ENCODE data around the gene ERCC6.

ERCC6 gene

GRCh38 chr10:49543604-49544003, 4.7 kb upstream of the ERCC6 start:
- DNase-seq: no peak

- no peak for DNase-seq
Observed at GRCh38 chr10:49542353-49542752, 3.4 kb upstream of the ERCC6 start.

DNA sequence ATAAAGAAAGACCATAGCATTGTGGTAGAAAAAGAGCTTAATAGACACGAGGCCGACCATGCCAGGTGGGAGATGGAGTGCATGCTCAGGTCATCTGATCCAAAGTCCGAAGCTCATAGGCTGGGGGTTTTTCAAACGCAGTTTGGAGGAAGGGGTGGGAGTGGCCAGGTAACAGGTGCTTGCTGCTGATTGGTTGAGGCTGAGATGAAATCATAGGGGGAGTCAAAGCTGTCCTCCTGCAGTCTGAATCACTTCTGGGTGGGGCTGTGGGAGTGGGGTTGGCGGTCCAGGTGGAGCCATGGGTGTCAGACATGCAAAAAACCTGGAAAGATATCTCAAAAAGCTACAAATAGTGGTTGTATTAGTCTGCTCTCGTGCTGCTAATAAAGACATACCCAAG, 2.8 kb upstream of the ERCC6 start:
- no peak for DNase-seq

GRCh38 chr10:49540056-49540797, 1.3 kb upstream of the ERCC6 start:
- no peak for DNase-seq

GRCh38 chr10:49539320-49539885, 482 bp upstream of the ERCC6 start:
- no peak for DNase-seq

GRCh38 chr10:49534670-49535381, 4.1 kb downstream of the ERCC6 start:
- DNase-seq: no peak

- no peak for DNase-seq
Observed at GRCh38 chr10:49532461-49532860, 6.5 kb downstream of the ERCC6 start.

GRCh38 chr10:49528977-49529506, 9.9 kb downstream of the ERCC6 start:
- no peak for DNase-seq

- DNase-seq: no peak
Observed at GRCh38 chr10:49527850-49528249, 11.1 kb downstream of the ERCC6 start.

DNA sequence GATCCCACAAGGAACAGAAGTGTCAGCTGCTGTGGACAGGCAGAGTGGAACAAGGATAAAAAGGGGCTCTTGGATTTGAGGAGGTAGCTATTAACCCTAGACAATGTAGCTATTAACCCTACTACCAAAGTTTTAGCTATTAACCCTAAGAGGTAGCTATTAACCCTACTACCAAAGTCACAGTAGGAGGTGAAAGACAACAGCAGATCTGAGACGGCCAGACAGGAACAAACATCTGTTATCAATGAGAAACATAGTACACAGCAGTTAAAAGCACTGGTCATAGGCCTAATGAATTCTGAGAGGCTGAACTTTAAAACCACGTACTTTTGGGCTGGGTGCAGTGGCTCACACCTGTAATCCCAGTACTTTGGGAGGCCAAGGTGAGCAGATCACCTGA, 11.9 kb downstream of the ERCC6 start:
- no peak for DNase-seq

- DNase-seq: no peak
Observed at GRCh38 chr10:49526619-49527018, 12.3 kb downstream of the ERCC6 start.

DNA sequence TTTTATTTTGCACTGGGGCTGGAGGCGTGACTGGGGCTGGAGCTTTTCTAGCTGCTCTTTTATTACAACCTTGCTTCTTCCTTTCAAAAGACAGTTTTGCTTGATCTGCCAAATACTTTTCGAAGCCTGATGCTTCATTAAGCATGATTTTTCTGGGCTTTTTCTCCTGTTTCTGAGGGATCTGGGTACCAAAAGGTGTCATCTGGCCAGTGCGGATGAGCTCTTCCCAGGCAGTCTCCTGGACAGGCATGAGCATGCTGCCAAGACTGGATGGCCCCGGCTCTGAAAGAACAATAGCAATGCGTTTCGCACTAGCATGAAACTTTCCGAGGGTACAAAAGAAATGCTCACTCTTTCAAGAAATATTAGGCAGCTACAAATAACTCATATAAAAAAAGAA, 14.4 kb downstream of the ERCC6 start:
- DNase-seq: no peak

DNA sequence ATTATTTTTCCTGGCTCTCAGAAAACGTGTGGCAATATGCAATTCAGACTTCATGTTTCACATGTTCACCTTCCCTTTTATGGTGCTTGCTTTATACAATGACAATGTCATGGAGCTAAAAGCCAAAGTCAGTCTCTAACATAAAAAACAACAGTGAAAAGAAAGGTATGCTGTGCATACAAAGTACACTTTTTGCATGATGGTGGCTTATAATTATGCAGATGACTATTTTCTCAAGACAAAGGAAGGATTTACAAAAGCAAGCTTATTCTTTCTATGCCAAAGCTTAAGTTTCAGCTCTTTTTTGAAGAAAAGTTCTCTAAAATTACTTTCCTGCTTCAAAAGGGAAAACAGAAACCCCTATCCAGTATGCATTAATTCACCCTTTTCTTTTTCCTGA, 15.6 kb downstream of the ERCC6 start:
- DNase-seq: no peak

DNA sequence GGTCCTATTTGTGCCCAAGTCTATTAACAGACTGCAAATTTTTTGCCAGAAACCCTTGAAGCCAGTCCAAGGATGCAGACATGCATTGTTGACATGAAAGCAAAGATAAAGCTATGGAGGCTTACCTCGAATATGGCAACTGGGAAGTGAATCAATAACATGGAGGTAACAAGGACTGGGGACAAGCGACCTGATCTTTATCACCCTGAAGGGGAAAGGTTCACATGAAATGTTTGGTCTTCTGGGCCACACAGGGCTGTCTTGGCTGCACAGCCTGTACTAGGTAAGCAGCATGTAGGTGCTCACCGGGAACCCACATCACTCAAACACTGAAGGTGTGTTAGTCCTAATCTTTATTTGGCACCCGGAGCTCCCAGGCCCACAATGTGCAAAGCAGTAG, 17.9 kb downstream of the ERCC6 start:
- DNase-seq: no peak

DNA sequence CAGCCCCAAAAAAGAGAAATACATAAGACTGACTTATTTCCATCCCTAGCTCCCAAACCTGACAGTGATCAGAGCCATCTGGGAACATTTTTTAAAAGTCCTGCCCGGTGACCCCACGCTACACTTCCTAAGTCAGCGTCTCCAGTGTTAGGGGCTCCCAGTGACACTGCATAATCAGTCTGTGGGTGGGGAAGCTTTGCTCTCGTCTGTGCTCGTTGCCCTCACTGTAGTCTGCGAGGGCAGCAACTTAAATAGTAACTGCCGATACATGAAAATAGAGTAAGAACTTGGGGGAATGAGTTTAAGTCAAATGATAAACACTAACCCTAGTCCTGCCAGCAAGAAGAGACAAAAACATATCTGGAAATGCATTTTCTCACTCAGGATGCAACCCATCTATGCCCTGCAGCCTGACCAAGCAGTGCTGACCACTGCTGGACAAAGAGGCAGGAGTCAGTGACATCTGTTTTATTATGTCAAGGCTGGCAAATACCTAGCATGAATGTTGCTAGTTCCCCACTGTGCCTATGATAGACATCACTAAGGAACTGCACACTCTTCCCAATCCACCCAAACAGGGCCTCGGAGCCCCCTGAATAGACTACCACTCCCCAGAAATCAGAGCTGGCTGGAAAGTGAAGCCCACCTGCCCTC, 18.7 kb downstream of the ERCC6 start:
- no peak for DNase-seq

- DNase-seq: no peak
Observed at GRCh38 chr10:49519717-49520116, 19.2 kb downstream of the ERCC6 start.

DNA sequence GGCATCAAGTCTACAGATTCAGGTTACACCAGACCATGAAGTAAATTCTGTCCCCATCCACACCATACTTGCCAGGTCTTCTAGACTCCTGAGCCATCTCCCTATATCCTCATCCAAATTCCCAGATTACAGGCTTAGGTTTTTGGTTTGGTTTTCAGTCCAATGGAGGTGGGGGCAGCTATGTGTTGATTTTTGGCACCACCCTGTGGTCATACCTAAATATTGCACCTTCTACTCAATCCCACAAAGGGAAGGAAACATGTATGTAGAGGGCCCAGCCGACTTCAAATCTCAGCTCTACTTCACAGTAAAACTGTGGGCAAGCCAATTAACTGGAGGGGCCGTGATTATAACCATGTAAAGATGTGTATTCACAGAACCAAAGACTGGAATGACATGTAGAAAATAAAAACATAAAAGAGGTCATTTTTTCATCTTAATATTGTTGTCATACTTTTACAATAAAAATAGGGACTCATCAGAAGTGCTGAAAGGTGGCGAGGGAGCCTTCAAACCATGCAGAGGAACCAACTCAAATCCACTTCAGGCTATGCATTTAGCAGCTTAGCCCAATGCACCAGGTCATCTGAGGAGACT, 19.8 kb downstream of the ERCC6 start:
- no peak for DNase-seq

GRCh38 chr10:49518566-49518965, 20.4 kb downstream of the ERCC6 start:
- no peak for DNase-seq

DNA sequence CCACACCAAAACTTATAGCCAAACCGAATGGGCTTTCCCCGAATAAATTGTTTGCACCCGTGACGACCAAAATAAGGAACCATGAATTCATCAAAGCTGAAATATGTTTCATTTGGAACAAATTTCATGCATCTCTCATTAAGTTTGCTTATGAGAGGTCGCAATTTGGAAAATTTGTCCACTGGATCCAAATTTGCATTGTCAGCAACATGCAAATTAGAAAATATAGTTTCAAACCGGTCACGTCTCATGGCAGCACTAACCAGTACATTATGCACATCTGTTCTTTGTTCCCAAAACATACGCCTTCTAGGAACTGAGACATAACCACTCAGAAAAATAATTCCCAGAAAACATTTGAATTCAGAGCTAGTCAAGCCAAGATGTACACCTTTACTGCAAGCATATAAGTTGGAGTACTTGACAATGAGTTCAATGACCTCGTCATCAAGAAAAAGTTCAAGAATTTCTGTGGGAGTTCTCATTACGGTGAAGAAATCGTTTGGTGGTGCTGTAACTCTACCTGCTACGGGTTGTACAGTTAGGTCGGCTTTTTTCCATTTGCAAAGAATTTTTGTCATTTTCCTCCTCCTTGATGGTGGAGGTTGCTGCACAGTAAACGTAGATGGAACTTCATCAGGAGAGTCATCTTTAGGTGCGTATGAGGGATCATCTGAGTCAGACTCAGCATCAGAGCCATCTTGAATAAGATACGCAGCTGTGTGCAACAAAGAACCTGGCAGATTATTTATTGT, 22.5 kb downstream of the ERCC6 start:
- no peak for DNase-seq

- DNase-seq: no peak
Observed at GRCh38 chr10:49512121-49512809, 26.7 kb downstream of the ERCC6 start.

DNA sequence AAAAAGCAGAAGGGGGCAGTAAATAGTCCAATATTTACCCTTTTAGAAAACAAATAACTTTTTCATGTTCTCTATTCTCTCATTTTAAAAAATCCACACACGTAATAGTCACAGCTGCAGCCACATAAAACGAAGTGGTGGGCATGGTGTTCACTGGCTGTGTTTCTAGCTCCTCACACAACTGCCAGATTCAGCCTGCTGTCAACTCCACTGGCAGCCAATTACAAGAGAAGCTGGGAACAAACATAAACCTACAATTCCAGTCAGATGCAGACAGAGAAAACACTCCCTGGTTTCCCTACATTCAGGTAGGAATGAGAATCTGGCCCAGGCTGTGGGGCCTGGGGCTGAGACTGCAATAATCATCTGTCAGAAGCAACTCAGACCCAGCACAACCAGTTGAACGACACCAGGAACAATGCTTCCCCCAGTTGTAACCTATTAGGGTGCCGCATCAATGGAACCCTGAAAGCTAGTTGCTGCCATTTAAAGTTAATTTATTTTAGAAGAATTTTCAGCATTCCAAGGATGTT, 29.1 kb downstream of the ERCC6 start:
- no peak for DNase-seq

Measured in GOT3 (cell line).